GM21528 (cell line): Measurements from ENCODE around the gene TACC3.

Experiments used
- ATAC-seq: cut with Tn5 transposase; IDR thresholded peaks from one replicate; pipeline ENCODE4 v1.9.1; 2021; ENCODE audit warnings: mild to moderate bottlenecking, moderate library complexity; ENCODE audit not compliant: unreplicated experiment, low FRiP score

Gene TACC3

DNA sequence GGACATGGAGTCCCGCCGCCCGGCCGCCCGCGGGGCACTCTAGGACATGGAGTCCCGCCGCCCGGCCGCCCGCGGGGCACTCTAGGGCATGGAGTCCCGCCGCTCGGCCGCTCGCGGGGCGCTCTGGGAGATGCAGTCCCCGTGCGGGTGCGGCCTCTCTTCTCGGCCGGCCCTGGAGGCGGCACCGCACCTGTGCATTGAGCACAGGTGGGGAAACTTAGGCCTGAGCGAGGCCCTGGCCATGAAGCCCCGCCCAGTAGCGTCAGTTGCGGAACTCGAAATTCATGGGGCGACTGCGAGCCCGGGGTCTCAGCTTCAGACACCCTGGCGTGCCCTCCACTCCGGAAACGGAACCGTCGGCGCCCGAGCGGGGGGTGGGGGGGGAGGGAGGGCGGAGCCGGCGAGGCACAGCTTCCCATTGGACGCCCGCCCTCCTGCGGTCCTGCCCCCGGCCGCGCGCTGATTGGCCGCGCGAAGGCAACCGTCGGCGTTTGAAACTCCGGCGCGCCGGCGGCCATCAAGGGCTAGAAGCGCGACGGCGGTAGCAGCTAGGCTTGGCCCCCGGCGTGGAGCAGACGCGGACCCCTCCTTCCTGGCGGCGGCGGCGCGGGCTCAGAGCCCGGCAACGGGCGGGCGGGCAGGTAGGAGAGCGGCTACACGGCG is at the start of gene TACC3, which contains the start of gene TMEM129:
Gene TACC3 (plus strand): TSS at position 519 of the 663 bp plus-strand sequence. CDS start 1,901 bp downstream, outside the sequence.
Gene TMEM129 (minus strand): TSS at position 321 of the 663 bp plus-strand sequence. CDS start 486 bp downstream, outside the sequence.
- peak; percentile 72 for ATAC-seq

DNA sequence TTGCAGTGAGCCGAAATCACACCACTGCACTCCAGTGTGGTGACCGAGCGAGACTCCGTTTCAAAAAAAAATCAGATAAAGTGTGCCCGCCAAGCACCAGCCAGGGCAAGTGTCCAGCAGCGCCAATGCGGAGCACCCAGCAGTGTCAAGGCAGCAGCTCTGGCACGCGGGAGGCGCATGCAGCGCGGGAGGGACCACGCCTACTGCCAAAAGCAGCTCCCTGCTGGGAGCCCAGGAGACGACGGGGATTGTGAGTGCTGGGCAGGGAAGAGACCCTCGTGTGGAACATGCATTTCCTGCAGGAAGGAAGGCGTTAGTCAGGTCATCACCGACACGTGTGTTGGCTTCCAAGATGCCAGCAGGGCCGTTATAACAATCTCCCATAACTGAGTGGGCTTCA is 47.6 kb upstream of the TACC3 start:
- ATAC-seq, result no peak

DNA sequence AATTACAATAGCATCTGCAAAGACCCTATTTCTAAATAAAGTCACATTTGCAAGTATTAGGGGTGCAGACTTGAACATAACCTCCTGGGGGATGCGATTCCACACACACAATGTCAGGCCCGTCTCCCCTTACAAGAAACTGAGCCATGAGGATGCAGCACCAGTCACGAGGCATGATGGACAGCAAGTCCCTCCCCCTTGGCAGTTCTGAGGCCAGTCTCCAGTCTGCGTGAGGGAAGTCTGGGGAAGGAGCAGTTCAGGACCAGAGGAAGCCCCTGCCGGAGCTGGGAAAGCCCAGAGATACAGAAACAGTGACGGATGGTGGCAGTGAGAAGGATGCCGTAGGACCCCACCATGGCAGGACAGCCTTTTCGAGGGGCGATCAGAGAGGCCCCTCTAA is 46.6 kb upstream of the TACC3 start:
- ATAC-seq, result no peak

DNA sequence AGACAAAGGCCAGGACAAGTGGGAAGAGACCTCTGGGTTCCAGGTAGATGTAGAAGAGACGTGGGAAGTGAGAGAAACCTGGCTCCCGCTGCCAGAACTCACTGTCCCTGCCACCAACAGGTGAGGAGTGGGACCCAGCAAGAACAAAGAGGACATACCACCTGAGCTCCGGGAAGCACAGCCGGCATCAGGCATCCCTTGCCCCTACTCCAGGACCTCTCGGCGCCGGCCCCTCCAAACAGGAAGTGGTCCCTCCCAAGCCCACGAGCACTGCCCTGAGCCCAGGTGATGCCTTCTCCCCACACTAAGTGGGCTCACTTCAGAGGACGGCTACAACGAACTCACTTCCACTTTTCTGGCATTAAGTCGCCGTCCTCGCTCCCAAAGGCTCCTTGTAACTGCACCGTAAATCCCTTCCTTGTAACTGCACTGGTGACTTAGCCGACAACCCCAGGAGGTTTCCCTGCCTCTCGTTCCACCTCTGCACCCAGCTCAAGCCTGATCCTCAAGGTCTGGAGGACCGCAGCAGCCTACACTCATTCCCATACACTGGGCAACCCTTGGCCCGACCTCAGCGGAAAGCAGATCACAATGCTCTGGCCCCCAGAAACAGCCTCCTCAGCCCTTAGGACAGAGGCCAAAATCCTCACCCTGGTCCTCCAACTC is 46.1 kb upstream of the TACC3 start:
- no peak for ATAC-seq

DNA sequence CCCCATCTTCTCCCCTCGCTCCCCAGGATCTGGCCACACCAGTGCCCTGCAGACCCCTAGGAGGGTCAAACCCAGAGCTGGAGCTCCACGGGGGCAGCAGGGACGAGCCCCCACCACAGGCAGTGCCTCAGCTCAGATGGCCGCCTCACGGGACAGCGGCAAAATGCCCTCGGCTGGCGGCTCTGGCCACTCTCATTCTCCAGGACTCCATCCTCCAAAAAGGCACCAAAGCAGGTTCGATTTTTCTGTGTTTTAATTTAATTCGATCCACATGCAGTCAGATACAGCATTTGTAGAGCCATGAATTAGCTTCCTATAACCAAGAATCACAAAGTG is 45.6 kb upstream of the TACC3 start:
- ATAC-seq, result no peak

DNA sequence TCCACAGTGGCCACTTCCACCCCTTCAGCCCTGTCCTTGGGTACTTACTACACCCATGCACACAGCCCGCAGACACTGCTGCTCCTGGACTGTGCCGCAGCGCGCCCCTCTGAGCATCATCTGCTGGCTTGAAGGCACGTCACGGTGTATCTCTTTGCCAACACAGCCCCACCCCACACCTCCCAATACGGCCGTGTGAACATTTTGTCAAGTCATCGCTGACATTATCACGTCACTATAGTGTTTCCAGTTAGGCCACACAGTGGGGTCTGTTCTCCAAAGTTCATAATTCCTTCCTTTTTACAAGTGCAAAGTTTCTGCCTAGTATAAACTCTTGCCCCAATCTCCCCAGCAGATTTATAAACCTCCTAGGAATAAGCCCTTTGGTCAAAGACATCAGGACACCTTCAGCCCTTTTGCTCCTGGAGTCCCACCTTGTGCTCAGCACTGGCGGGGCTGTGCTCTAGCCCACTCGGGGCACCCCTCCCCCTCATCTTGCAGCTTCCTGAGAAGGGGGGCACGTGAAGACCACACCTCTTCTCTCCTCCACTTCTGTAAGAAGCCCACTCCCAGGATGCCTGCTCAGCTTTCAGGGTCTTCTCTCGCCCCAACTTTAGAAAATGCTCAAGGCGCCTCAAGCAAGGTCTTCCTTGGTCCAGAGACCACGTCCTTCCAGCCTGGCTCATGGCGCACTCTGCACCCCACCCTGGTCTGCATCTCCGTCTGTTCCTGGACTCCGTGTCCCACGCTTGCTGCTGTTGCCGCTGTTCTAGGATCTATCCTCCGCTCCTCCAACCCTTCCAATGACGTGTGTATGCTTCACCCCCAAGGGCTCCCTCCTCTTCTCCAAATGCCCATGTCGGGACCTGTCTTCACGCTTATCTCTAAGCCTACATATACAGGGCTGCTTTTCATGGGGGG is 44.5 kb upstream of the TACC3 start:
- ATAC-seq, result no peak

- ATAC-seq, result no peak
Measured at GRCh38 chr4:1678244-1678643, 43.1 kb upstream of the TACC3 start.

- ATAC-seq, result no peak
Measured at GRCh38 chr4:1682860-1683259, 38.5 kb upstream of the TACC3 start.

DNA sequence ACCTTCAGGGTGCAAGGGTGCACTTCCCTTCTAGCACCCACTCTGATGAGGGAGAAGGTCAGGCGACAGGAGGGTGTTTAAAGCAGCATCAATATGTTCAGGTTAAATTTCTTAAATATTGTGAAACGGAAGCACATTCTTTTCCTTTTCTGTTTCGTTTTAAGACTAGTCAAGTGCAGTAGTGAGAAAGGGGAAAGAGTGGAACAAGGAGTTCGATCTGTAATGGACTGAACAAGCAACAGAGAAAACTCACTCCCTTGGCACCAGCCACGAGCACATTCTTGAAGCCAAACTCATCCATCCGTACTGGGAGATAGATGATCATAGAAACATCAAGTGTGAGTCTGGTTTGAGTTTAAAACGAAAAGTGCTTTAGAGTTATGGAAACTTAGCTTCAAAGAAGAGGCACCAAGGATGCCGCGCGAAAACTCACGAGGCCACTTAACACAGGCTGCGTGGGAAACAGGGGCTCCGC is 38.0 kb upstream of the TACC3 start:
- ATAC-seq, result no peak

DNA sequence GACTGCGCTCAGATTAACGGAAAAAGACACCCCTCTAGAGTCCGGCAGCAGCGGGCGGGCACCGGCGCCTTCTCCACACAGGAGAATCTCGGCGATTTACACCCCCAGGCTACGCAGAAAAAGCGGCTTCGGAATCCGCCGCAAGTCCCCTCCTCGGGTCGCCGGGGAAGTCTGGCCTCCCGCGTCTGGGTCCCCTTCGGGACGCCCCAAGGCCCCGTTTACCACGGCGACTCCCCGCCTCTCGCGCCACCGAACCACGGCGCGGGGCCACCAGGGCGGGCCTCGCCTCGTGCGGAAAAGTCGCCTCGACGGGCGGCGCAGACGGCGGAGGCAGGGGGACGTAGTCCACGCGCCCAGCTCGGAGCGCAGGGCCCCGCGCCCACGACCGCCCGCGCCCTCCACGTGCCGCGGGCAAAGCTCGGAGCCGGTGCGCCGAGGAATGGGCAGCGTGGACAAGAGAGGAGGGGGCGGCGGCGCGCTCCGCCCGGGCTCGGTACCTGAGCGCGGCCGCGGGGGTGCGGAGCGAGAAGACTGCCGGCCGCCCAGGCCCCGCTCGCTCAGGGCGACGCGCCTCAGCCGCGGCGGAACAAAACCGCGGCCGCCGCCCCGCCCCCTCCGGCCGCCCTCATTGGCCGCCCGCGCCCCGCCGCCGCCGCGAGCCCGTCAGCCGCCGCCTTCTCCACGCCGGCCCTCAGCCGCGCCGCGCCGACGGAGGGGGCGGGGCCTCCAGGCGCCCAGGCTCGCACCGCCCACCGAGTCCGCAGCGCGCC is 37.4 kb upstream of the TACC3 start, which contains the start of gene FAM53A:
Gene FAM53A (minus strand): TSS at position 578 of the 770 bp plus-strand sequence. CDS start 15,572 bp downstream, outside the sequence.
- peak; percentile 76 for ATAC-seq

- ATAC-seq, result peak; percentile 9
Measured at GRCh38 chr4:1684506-1685234, 36.7 kb upstream of the TACC3 start.

DNA sequence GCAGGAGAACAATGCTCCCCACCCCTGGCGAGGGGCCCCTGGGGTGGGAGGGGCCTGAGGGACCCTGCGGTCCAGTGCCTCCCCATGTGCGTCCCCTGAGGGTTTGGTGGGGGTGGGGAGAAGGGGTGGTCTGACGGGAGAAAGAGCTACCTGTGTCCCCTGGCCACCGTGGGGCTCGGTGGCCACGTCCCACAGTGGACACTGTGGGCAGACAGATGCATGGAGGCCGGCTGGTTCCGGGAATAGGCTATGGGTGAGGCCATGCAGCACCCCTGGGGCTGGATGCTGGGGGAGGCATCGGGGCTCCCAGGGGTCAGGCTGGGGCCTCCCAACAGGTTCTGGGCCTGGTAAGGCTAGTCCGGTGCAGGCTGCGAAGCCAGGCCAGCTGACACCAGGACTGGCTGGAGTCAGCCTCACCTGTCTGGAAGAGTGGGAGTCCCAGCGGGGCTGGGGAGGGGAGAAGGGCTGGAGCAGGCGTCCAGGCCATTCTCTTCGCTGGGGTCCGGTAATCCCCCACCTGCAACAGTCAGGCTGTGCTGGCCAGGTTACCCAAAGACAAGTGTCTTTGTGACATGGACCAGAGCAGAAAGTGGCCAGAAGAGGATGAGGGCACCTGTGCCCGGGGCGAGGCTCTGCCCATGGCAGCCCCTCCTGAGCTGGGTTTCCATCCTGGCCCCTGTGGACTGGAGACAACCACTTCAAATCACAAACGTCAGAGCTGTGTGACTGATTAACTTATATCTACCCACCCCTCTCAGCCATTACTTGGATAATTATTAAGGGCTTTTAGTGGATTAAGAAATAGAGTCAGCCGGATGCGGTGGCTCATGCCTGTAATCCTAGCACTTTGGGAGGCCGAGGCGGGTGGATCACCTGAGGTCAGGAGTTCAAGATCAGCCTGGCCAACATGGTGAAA is 35.8 kb upstream of the TACC3 start:
- ATAC-seq, result no peak

DNA sequence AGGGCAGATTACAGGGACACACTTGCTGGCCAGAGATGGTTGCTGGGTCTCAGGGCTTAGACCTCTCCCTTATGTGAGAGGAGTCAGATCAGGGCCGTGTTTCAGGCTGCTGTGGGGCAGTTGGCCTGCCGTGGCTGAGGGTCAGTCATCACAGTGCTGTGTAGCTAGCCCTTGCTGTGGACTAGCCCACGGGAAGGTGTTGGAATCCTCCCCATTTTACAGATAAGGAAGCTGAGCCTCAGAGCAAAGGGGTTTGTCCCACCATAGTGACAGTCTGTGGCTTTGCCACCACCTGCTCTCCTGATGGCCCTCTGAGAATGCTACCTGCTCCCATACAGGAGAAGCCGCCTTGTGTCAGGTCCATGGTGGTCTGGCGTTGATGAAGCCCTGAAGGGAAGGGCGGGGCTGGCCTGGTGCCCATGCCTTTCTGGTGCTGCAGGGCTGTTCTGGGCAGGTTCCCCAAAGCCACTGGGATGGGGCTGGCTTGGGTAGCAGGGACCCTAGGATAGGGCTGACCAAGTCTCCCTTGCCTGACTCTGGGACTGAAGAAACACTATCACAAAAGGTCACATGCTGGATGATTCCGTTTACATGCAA is 34.8 kb upstream of the TACC3 start:
- no peak for ATAC-seq

DNA sequence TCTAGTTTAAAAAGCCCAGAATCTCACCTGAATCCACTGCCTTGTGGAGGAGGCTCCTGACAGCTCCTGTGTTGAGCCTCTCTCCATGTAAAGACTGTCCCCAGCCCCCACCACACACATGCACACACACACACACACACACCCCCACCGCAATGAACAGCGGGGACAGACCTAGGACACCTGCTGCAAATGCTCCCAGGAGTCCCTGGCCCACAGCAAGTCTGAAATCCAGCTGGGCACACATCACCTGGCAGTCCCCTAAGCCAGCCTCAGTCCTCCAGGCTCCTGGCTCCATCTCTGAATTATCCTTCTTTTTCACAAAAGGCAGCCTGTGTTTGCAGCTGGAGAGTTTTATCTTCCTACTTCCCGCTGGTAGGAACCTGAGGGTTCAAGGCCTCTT is 30.6 kb upstream of the TACC3 start:
- ATAC-seq, result no peak

GRCh38 chr4:1691737-1692373 is 29.5 kb upstream of the TACC3 start:
- no peak for ATAC-seq

GRCh38 chr4:1693131-1693896 is 28.0 kb upstream of the TACC3 start:
- ATAC-seq, result no peak

GRCh38 chr4:1695913-1696312 is 25.4 kb upstream of the TACC3 start:
- no peak for ATAC-seq
